GM18909 (cell line): ENCODE measurements around the gene NELFB.

Experiments
- ATAC-seq: cut with Tn5 transposase; IDR thresholded peaks from one replicate; pipeline ENCODE4 v1.9.1; 2021; ENCODE audit warnings: mild to moderate bottlenecking; ENCODE audit not compliant: unreplicated experiment, poor library complexity

NELFB gene

DNA sequence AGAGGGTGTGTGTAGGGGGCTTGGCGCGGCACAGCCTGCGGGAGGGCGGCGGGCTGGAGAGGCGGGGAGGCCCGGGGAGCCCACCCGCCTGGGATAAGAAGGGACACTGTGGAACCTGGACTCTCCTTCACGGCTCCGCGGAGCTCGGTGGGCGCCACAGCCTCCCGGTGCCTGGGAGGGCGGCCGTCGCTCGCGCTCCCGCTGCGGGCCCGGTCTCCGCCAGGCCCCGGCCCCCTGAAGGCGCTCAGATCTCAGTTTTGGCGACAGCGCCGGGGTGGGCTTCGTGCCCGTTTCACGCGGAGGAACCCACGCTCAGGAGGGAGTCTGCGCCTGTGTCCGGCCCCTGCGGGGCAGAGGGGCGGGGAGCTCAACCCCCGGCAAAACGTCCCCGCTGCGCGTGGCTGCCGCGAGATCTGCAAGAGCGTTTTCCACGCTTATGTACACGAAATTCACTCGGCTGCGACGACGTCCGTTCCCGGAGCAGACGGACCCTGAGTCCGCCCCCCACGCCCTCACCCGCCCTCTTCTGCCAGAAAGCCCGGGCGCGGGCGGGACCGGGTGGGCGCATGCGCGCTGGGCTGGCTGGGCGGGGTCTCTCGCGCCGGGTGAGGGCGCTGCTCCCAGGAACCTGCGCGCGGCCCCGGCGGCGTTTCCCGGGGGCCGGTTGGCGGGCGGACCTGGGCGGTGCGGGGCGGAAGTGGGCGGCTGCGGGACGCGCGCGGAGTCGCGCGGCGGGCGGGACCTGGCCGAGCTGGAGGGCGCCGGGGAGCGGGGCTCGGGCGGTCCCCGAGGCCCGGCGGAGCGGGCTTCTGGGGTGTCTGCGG lies at the start of gene NELFB:
Gene NELFB (plus strand): TSS at position 704 of the 824 bp plus-strand sequence.
- peak; percentile 76 for ATAC-seq

GRCh38 chr9:137206602-137207001 lies 48.5 kb upstream of the NELFB start:
- ATAC-seq = no peak

DNA sequence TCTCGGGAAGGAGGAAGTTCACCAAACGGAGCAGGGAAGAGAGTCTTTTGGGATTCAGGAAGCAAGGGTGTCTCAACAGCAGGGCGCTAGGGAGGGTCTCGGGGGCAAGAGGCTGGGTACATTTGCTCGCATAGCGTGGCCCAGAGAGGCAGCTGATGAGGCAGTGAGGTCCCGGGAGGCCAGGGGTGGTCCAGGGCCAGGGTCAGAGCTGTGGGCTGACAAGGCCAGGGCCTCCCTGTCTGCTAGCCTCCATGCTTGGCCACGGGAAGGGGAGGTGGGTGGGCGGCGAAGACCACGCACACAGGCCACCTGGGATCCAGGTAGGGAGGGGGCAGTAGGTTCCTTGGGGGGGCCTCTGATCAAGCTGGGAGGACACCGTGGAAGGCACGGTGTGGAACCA lies 43.6 kb upstream of the NELFB start:
- ATAC-seq = no peak

DNA sequence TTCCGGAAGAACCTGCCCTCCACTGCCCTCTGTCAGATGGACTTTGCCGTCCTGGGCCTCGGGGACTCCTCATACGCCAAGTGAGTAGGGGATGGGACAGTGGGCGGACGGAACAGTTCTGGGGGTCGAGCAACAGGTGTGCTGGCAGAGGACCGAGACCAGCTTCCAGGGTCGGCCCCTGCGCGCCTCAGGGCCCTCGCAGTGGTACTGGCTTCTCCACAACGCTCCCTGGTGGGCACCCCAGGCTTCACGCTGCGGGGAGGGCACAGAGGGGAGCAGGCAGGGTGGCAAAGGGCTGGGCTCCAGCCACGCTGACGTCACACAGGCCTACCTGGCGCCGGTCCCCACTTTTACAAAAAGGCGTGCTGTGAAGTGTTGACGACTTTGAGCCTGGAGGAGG lies 42.6 kb upstream of the NELFB start:
- ATAC-seq = no peak

DNA sequence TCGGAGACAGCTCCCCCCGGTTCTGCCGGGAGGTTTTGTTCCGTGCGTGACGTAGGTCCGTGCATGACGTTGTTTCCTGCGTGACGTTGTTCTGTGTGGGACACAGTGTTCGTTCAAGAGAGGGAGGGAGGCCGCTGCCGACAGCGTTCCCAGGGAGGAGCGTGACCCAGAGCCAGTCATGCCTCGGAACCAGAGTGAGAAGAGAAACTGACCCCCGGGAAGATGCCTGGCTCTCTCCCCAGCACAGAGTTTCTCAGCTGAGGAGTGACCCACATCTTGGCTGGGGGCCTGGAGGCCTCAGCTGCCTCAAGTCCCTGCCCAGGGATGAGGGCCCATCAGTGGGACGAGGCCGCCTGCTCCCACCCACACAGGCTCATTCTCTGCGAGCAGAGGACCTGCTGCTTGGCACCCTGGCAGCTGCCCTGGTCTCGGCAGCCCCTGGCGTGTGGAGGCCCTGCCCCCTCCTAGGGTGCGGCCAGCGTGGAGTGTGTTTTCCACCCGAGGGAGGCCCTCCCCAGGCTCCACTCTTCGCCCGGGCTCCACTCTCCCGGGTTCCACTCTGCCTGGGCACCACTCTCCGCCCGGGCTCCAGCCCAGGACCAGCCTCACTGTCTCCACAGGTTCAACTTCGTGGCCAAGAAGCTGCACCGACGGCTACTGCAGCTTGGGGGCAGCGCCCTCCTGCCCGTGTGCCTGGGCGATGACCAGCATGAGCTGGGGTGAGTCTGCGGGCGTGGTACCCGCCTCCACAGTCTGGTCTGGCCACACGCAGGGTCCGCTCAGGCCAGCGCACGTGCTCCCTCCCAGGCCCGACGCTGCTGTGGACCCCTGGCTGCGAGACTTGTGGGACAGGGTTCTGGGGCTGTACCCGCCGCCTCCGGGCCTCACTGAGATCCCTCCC lies 41.7 kb upstream of the NELFB start:
- no peak for ATAC-seq

- no peak for ATAC-seq
Observed at GRCh38 chr9:137214620-137215019, 40.5 kb upstream of the NELFB start.

- no peak for ATAC-seq
Observed at GRCh38 chr9:137215196-137215986, 39.7 kb upstream of the NELFB start.

GRCh38 chr9:137216188-137216965 lies 38.8 kb upstream of the NELFB start:
- ATAC-seq = no peak

DNA sequence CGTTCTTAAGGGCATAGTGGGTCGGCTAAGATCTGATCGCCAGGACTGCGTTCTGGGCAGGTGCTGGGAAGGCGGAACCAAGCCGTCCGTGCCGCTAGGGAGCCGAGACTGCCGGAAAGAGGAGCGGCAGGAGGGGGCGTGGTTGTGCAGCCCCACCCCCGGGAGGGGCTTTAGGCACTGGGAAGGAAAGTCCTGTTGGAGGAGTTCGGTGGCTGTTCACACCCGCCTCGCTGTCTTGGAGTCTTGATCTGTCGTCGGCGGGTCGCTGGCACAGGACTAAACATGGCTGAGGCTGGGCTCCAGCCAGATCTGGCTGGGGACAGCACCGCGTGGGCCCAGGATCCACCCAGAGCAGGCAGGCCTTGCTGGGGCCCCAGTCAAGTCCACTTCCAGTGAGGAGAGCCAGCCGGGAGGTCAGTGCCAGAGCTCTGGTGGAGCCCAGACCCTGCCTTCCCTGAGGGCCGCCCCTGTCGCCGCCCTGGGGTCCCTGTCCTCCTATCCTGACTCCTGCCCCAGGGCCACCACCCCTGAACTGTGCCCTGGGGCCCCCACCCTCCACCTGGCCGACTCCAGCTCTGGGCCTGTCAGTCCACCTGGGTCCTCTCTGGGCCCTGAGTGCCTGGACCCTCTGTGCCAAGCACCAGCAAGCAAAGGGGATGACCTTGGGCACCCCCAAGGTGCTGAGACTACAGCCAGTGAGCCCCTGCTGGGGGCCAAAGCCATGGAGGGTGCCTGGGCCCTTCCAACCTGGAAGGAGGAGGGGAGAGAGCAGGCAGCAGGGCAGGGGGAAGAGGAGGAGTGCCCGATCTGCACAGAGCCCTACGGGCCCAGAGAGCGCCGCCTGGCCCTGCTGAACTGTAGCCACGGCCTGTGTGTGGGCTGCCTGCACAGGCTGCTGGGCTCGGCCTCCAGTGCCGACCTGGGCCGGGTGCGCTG lies 37.6 kb upstream of the NELFB start:
- ATAC-seq = no peak

GRCh38 chr9:137218212-137218753 lies 36.8 kb upstream of the NELFB start:
- no peak for ATAC-seq

- ATAC-seq = no peak
Observed at GRCh38 chr9:137218754-137219271, 36.3 kb upstream of the NELFB start.

DNA sequence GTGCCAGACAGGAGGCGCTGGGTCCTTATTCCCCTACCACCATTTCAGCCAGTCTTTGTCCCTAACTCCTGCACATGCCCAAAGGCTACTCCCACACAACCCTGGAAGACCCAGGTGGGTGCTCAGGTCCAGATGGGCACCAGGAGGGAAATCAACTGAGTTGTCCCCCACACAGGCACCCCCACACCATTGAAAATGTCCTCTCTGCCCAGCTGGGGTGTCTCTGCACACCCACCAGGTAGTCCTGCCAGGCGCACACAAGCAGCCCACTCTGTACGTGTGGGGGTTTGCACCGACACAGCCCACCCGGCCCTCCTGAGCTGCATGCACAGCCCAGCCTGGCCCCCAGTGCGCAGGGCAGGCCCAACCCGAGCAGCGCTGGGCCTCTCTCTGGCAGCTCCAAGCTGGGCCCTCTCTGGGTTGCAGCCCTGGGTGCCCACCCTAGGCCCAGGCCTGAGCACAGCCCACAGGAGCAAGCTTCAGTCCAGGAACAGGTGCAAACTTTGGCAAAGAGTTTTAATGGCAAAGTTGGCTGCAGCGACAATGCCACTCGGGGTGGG lies 35.3 kb upstream of the NELFB start:
- no peak for ATAC-seq

GRCh38 chr9:137220317-137221094 lies 34.6 kb upstream of the NELFB start:
- no peak for ATAC-seq

DNA sequence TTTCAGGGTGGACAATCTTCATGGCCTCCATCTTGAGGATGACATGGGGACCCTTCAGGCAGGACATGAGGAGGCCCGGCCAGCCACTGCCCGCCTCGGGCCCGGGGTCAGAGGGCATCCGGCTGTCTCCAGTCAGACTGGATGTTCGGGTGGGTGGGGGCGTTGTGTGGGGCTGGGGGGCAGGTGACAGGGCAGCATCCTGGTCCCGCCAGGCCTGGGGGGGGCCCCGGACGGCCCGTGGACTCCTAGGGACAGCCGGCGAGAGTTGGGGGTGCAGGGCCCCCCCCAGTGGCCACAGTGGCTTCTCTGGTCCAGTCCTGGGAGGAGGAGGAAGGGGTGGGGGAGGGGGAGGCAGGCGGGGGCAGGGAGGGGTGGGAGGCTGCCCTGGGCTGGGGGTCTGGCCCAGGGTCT lies 34.0 kb upstream of the NELFB start:
- ATAC-seq = no peak

DNA sequence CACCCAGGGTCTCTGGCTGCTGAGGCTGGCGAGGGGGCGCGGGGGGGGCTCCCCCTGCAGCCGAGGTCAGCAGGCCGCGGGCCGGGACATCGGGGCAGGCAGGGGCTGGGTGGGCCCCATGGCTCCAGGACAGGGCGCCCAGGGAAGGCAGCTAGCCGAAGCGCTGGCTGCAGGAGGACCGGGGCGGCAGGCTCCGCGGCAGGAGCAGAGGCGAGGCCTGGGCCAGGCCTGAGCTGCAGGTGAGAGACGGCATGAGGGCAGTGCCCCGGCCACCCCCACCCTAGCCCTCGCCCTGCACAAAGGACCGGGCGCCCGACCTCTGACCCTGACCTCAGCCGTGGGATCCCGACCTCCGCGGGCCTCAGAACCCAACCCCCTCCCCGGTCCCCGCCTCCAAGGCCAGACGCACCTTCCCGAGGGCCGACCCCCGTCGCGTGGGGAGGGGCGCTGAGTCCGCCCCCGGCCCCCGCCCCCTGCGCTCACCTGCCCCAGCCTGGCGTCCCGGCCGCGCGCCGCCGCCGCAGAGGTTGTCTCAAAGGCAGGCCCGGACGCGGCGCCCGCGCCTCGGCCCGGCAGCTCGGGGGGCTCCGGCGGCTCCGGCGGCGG lies 33.5 kb upstream of the NELFB start:
- ATAC-seq = no peak

DNA sequence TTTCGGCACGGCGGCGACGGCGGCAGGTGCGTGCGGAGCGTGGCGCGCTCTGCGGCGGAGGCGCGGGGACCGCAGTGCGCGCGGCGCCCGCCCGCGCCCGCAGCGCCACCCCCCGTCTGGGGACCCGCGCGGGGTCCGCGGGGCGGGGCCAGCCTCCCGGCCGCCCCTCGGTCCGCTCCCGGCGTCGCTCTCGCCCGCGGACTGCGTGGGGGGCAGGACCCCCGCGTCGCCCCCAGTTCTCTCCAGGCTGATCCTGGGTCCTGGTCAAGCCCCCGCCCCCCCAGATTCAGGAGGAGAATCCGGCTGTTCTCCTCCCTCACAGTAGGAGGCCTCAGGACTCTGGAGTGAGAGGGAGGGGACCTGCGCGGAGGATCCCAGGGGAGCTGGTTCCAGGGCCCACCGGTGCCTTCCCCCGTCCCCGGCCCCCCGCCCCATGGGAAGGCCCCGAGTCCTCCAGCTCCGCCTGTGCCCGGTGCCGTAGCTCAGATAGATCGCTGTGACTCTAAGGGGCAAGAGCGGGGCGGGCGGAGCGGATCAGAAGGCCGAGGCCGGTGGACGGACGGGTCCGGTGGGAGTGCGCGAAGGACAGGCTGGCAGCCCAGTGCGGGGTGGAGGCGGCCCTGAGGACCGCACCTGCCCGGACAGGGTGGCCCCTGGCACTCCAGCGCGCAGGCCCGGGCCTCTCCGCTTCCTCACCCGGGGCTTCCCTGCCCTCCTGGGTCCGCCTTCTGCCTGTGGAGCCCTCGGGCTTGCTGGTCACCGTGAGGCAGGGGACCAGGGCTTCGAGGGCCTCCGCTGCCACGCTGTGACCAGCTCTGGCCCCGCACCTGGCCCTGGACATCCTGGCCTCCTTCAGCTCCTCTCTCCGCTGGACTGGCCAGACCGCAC lies 32.7 kb upstream of the NELFB start, which contains the start of gene RNF208:
Gene RNF208 (minus strand): TSS at position 51 of the 888 bp plus-strand sequence. CDS start 1,028 bp downstream, outside the sequence.
- ATAC-seq = no peak
